ENCODE results near the gene PTPN1. TPM values are rescaled to one million over a fixed set of nuclear protein-coding genes. Genes with fewer than 3 reads are reported as not detected.

Gene PTPN1
- total and polyA plus RNA-seq, 3 donors from 2014 or later: 42.0 to 44.3 (median 44.0) TPM

- DNase-seq: no peak
- no peaks in the 10 kb centered on the region for H3K4me1 ChIP-seq
- H3K9me3 ChIP-seq: no peaks in the 10 kb centered on the region
- TF ChIP-seq POLR2A (IDR thresholded peaks at IDR 0.05) (no peak), CTCF (IDR thresholded peaks at IDR 0.05) (no peak)
- no peaks in the 10 kb centered on the region for H3K27me3 ChIP-seq
- no peak overlapping the region for H3K27ac ChIP-seq
- 75 to 83% methylated on average over 6 of the region's 6 CpGs for WGBS, 2 donors
- no peaks in the 10 kb centered on the region for H3K36me3 ChIP-seq (ENCODE audit: low read depth, missing control alignments)
- H3K4me3 ChIP-seq: no peak overlapping the region
- intact Hi-C loops (cut with DNase I; ENCODE audit: low total_unique reads): no loop called here
Observed at GRCh38 chr20:50582092-50582491, 71.9 kb downstream of the PTPN1 start.

- H3K36me3 ChIP-seq (ENCODE audit: low read depth, missing control alignments): no peaks in the 10 kb centered on the region
- no peaks in the 10 kb centered on the region for H3K4me1 ChIP-seq
- 90 to 91% methylated on average over 26 of the region's 26 CpGs for WGBS, 2 donors
- no peak for DNase-seq
- no peaks in the 10 kb centered on the region for H3K9me3 ChIP-seq
- H3K27ac ChIP-seq: no peak overlapping the region
- no peak for TF ChIP-seq POLR2A (IDR thresholded peaks at IDR 0.05)
- no peak for TF ChIP-seq CTCF (IDR thresholded peaks at IDR 0.05)
- no peaks in the 10 kb centered on the region for H3K27me3 ChIP-seq
- H3K4me3 ChIP-seq: no peak overlapping the region
- intact Hi-C loops (cut with DNase I; ENCODE audit: low total_unique reads): no loop called here
Observed at GRCh38 chr20:50582591-50583234, 72.5 kb downstream of the PTPN1 start.

- no peaks in the 10 kb centered on the region for H3K4me1 ChIP-seq
- no peaks in the 10 kb centered on the region for H3K36me3 ChIP-seq (ENCODE audit: low read depth, missing control alignments)
- no peak for TF ChIP-seq POLR2A (IDR thresholded peaks at IDR 0.05)
- TF ChIP-seq CTCF (IDR thresholded peaks at IDR 0.05): no peak
- H3K27me3 ChIP-seq: no peaks in the 10 kb centered on the region
- no peak for DNase-seq
- intact Hi-C loops (cut with DNase I; ENCODE audit: low total_unique reads): no loop called here
- H3K9me3 ChIP-seq: no peaks in the 10 kb centered on the region
- H3K27ac ChIP-seq: no peak overlapping the region
- H3K4me3 ChIP-seq: no peak overlapping the region
- WGBS, 2 donors: 91 to 93% methylated on average over 15 of the region's 15 CpGs
Observed at GRCh38 chr20:50583442-50584150, 73.4 kb downstream of the PTPN1 start.

GRCh38 chr20:50584687-50585086, 74.5 kb downstream of the PTPN1 start:
- no peaks in the 10 kb centered on the region for H3K9me3 ChIP-seq
- no peaks in the 10 kb centered on the region for H3K4me1 ChIP-seq
- WGBS, 2 donors: 88 to 91% methylated on average over 2 of the region's 2 CpGs
- TF ChIP-seq POLR2A (IDR thresholded peaks at IDR 0.05) (no peak), CTCF (IDR thresholded peaks at IDR 0.05) (no peak)
- H3K27ac ChIP-seq: no peak overlapping the region
- no peaks in the 10 kb centered on the region for H3K36me3 ChIP-seq (ENCODE audit: low read depth, missing control alignments)
- H3K27me3 ChIP-seq: no peaks in the 10 kb centered on the region
- intact Hi-C loops (cut with DNase I; ENCODE audit: low total_unique reads): no loop called here
- H3K4me3 ChIP-seq: no peak overlapping the region
- no peak for DNase-seq
